HepG2 (cell line): ENCODE data around the gene STAT4. TPM values are rescaled to one million over a fixed set of nuclear protein-coding genes. Genes with fewer than 3 reads are reported as not detected.
A peak's percentile ranks its signal among the peaks of the same experiment; 100 is the strongest.

Experiments used
- ATAC-seq: fragments of 200-7000 bp; cut with Tn5 transposase; 3 replicates; pipeline ENCODE4 v1.9.1; 2020; ENCODE audit warnings: mild to moderate bottlenecking, moderate library complexity
- BruUV-seq: library from RNA; stranded (reverse); fragments of 400-500 nt; replicated peaks from 2 replicates; lab custom pipeline; 2021; lab: Mats Ljungman, UMichigan
- CTCF ChIA-PET: fragments of 300-600 bp; formaldehyde crosslinking; extraction: SDS; loops from one replicate; lab custom pipeline; 2021; ENCODE audit warnings: low total read pairs, inconsistent platforms, low intra/inter-chr PET ratio; lab: Yijun Ruan, JAX
- POLR2A ChIA-PET: fragments of 350-600 bp; sonication (Branson Sonifier 250); formaldehyde crosslinking; loops from one replicate; lab custom pipeline; 2020; ENCODE audit warnings: antibody characterized with exemption, inconsistent platforms; lab: Yijun Ruan, JAX
- DNase-seq: peaks from one replicate; pipeline ENCODE4 v3.0.0-alpha.2; 2015; ENCODE audit warnings: low spot score
- FAIRE-seq: peaks from 3 replicates; lab custom pipeline; 2011; peaks lifted over from hg19 to GRCh38; lab: Jason Lieb, UNC
- H2AFZ ChIP-seq: one replicate; pipeline ENCODE4 v1.6.1; 2011; ENCODE audit warnings: low read length, inconsistent platforms
- H3K27ac ChIP-seq: fragments of 300-600 bp; 3 replicates; pipeline ENCODE4 v1.8.0; 2011; ENCODE audit warnings: mixed run types, mild to moderate bottlenecking, mixed read lengths, low read length, inconsistent platforms; ENCODE audit not compliant: insufficient read depth; ENCODE audit errors: extremely low read length
- H3K27me3 ChIP-seq, 2 experiments: fragments of 200-600 bp in 1 of 2; 2 replicates in 1 of 2; 3 replicates in 1 of 2; pipeline versions ENCODE4 v1.6.0 to v1.8.0; 2011; ENCODE audit warnings: low read length in 2 of 2, mild to moderate bottlenecking in 2 of 2, moderate library complexity in 2 of 2, inconsistent platforms in 1 of 2; ENCODE audit not compliant: insufficient read depth in 2 of 2, control insufficient read depth in 1 of 2
- H3K36me3 ChIP-seq, 2 experiments: fragments of 200-600 bp in 1 of 2; replicated peaks in 1 of 2; 2 replicates in 1 of 2; 3 replicates in 1 of 2; pipeline versions ENCODE4 v1.5.1 to v1.8.0; 2011; ENCODE audit warnings: low read length in 2 of 2, inconsistent platforms in 1 of 2; ENCODE audit not compliant: insufficient read depth in 2 of 2, control insufficient read depth in 1 of 2
- H3K4me1 ChIP-seq: 2 replicates; pipeline ENCODE4 v1.5.1; 2012; ENCODE audit warnings: low read length, inconsistent platforms; ENCODE audit not compliant: insufficient read depth
- H3K4me2 ChIP-seq: 2 replicates; pipeline ENCODE4 v1.6.0; 2011; ENCODE audit warnings: low read depth, low read length, inconsistent platforms
- H3K4me3 ChIP-seq, 3 experiments: fragments of 200-600 bp in 1 of 3; sonication (generic), shearing (Covaris generic) in 1 of 3; replicated peaks in 1 of 3; 2 replicates each; pipeline ENCODE4 v1.5.1; 2011 to 2016; ENCODE audit warnings: low read length in 3 of 3, inconsistent platforms in 2 of 3, low read depth in 2 of 3, mild to moderate bottlenecking in 2 of 3, control low read depth in 1 of 3, mixed read lengths in 1 of 3; ENCODE audit not compliant: insufficient read depth in 1 of 3
- H3K79me2 ChIP-seq: one replicate; pipeline ENCODE4 v1.6.1; 2011; ENCODE audit warnings: low read length, inconsistent platforms; ENCODE audit not compliant: insufficient read depth
- H3K9ac ChIP-seq: 2 replicates; pipeline ENCODE4 v1.6.0; 2011; ENCODE audit warnings: mild to moderate bottlenecking, low read depth, low read length, inconsistent platforms; ENCODE audit not compliant: insufficient read depth
- H3K9me3 ChIP-seq: 2 replicates; pipeline ENCODE4 v1.5.1; 2012; ENCODE audit warnings: mild to moderate bottlenecking, low read length
- H4K20me1 ChIP-seq: 2 replicates; pipeline ENCODE4 v1.6.0; 2011; ENCODE audit warnings: inconsistent platforms, mild to moderate bottlenecking, low read length, moderate library complexity; ENCODE audit not compliant: insufficient read depth
- HCFC1 ChIP-seq: fragments of 150-350 bp; IDR thresholded peaks from 2 replicates; pipeline ENCODE4 v1.6.1; 2014; ENCODE audit warnings: low read depth, low read length
- MEIS1 ChIP-seq: sonication (generic); formaldehyde crosslinking; IDR thresholded peaks from 2 replicates; pipeline ENCODE4 v1.9.0; 2021; ENCODE audit warnings: mild to moderate bottlenecking, missing genetic modification reagents, moderate library complexity, borderline replicate concordance
- MIER3 ChIP-seq: IDR thresholded peaks from 2 replicates; pipeline ENCODE4 v1.6.1; 2016; ENCODE audit warnings: missing compliant biosample characterization, borderline replicate concordance
- ZNF121 ChIP-seq: sonication (generic); formaldehyde crosslinking; IDR thresholded peaks from 2 replicates; pipeline ENCODE4 v1.5.0; 2020; ENCODE audit warnings: mild to moderate bottlenecking, missing genetic modification reagents
- WGBS: methylation state at CpG from one replicate; pipeline ENCODE4 v1.1.6; 2017; ENCODE audit warnings: low lambda C conversion rate; 5-methylcytosine and 5-hydroxymethylcytosine counted together
- in situ Hi-C: cut with HindIII; loops from 2 replicates; pipeline ENCODE4 v1.10.0; 2017; ENCODE audit warnings: low pct_unique_long_range_greater_than_20kb; ENCODE audit not compliant: extremely low pct_ligation_motif_present
- intact Hi-C: fragments of 100-400 bp; cut with micrococcal nuclease; formaldehyde crosslinking; loops from one replicate; pipeline ENCODE4 v1.10.0; 2022; ENCODE audit not compliant: unreplicated experiment
- polyA plus RNA-seq, 8 experiments: library from polyadenylated mRNA; depleted of rRNA in 3 of 8; stranded (reverse) in 7 of 8; unstranded in 1 of 8; fragments of >200 nt; fragmentation: Illumina TruSeq in 4 of 8; extraction: Trizol in 4 of 8; gene quantifications; 2 replicates each; pipeline versions ENCODE4 v1.2.1 to v1.2.3, GENCODE V29; 2011 to 2016; ENCODE audit warnings: low read depth in 4 of 8, missing spikeins in 1 of 8, mixed read lengths in 1 of 8; ENCODE audit not compliant: insufficient read depth in 1 of 8
- total RNA-seq, 5 experiments: library from RNA; depleted of rRNA; stranded (reverse); fragments of >200 nt; fragmentation: Illumina TruSeq; extraction: Trizol; gene quantifications; 2 replicates each; pipeline ENCODE4 v1.2.3, GENCODE V29; 2016; ENCODE audit warnings: low read depth in 1 of 5

The STAT4 gene
- total and polyA plus RNA-seq, 2 of the 13 experiments (the other 11 are each of a cell fraction or from before 2014, with no cell fraction given), result 0.37 TPM; not detected in 1

DNA sequence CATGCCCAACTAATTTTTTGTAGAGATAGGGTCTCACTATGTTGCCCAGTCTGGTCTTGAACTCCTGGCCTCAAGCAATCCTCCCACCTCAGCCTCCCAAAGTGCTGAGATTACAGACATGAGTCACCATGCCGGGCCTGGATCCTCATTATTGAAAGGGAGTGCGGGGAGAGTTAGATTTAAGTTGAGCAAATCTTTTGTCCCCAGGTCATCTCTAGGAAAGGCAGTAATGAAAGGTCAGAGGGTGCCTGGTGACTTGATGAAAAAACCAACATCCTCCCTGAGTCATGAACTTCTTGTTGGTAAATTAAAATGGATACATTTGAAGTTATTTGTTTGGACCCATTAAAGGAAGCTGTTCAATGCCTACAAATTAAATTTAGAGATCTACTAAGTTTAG is 25.1 kb downstream of the STAT4 start:
- Histone ChIP-seq H3K4me3 (no peak overlapping the region), H3K4me2 (no peak overlapping the region), H3K79me2 (no peaks in the 10 kb centered on the region), H3K27me3 (no peaks in the 10 kb centered on the region), H3K36me3 (no peaks in the 10 kb centered on the region), H3K4me1 (no peaks in the 10 kb centered on the region), H3K9ac (no peak overlapping the region), H4K20me1 (no peaks in the 10 kb centered on the region), H2AFZ (no peak overlapping the region), H3K27ac (no peak overlapping the region), H3K9me3 (no peaks in the 10 kb centered on the region)
- no TSS peak for BruUV-seq
- DNase-seq, result no peak
- CTCF ChIA-PET, result no interaction called here
- 7% methylated on average over 2 of the region's 2 CpGs for WGBS
- POLR2A ChIA-PET, result no interaction called here
- FAIRE-seq, result no peak
- TF ChIP-seq MIER3, result no peak
- TF ChIP-seq ZNF121 (CRISPR knock-in tag), result 0 out of 2 replicates have a peak, but pooled peaks have one; percentile 19
- ATAC-seq, result no peak
- intact Hi-C loops, result no loop called here
- in situ Hi-C loops, result no loop called here

DNA sequence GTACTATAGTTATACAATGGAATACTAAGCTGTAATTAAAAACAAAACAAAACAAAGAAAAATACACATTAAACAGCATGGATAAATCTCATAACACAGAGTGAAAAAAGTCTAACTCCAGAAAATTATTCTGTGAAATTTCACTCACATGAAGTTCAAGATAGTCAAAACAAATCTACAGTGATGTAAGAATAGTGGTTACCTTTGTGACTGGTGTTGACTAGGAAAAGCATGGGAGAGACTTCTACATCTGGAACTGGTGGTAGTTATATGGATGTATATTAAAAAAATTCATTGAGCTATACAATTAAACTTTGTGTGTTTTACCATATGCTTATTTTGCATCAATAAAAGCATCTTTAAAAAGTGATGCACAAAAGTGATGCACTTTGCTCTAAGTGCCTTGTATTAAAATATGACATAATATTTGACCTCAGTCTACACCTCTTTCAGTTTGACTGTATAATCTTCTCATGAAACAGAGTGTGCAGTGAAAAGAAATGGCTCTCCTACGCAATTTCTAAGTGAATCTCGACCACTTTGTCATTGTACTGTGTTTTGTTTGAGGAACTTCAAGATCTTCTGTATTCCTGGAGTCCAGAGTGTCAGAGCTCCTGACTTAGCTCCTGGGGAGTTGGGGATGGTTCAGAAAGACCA is 28.0 kb downstream of the STAT4 start:
- no peaks in the 10 kb centered on the region for H3K4me1 ChIP-seq
- no peak overlapping the region for H2AFZ ChIP-seq
- BruUV-seq, result no TSS peak
- H3K27ac ChIP-seq, result no peak overlapping the region
- no peak for ATAC-seq
- no peak for DNase-seq
- H4K20me1 ChIP-seq, result no peaks in the 10 kb centered on the region
- CTCF ChIA-PET, result no interaction called here
- H3K9me3 ChIP-seq, result no peaks in the 10 kb centered on the region
- H3K27me3 ChIP-seq, result no peaks in the 10 kb centered on the region
- intact Hi-C loops, result no loop called here
- no peak overlapping the region for H3K9ac ChIP-seq
- in situ Hi-C loops, result no loop called here
- H3K4me2 ChIP-seq, result no peak overlapping the region
- no peaks in the 10 kb centered on the region for H3K36me3 ChIP-seq
- no peak overlapping the region for H3K4me3 ChIP-seq
- 0% methylated on average over 2 of the region's 2 CpGs for WGBS
- no peak for FAIRE-seq
- TF ChIP-seq MEIS1 (CRISPR knock-in tag) (no peak), HCFC1 (no peak)
- H3K79me2 ChIP-seq, result no peaks in the 10 kb centered on the region
- POLR2A ChIA-PET, result no interaction called here
